Embryonic facial prominence (tissue), 1 donor: ENCODE data around the gene LLGL2.
"Not testable (repeated sequence)": the region's sequence is repeated elsewhere in the genome, so short reads cannot be mapped to it uniquely, and the experiment has no call there.

ENCODE experiments used
- DNase-seq: peaks from one replicate; pipeline ENCODE4 v3.0.0-alpha.2; 2016; ENCODE audit errors: extremely low spot score

LLGL2 gene

GRCh38 chr17:75507733-75508719, 17.5 kb upstream of the LLGL2 start:
- no peak for DNase-seq

- no peak for DNase-seq
Observed at GRCh38 chr17:75508931-75509361, 16.6 kb upstream of the LLGL2 start.

DNA sequence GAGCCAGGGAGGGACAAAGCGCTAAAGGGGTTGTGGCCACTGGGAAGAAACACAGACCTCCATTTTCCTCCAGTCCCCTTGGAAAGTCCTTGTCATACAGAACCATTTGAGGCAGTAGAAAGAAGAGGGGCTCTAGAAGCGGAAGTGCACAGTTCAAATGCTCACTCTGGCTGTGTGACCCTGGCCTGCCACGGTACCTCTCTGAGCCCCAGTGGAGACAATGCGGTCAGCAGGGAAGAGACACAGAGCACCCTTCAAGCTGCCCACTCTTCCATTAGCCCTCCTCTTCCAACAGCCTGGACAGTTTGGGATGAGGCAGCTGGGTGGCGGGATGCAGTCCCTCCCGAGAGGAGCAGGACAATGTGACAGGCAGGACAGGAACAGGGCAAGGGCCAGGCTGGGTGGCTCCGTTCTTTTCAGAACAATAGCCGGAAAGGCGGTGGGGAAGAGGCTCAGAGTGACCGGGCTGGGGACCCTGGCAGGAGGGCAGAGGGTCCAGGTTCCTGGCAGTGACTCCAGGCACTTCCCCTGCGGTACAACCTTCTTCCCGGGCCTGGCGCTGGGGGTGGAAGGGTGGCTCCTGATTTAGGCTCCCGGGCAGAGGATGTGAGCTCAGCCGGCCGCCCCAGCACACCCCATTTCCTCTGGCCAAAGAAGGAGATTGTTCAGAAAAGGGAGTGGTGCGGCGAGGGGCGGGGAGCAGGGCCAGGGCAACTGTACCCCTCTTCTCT, 15.8 kb upstream of the LLGL2 start:
- no peak for DNase-seq

DNA sequence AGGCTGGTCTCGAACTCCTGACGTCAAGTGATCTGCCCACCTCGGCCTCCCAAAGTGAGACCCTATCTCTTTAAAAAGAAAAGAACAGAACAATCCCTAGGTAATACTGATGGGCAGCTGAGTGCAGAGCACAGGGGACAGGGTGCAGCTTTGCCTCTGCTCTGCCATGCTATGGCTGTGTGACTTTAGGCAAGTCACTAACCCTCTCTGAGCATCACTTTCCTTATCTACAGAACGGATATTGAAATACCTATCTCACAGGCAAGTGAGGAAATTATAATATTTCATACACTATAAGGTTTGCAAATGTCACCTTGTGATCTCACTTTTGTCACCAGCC, 14.3 kb upstream of the LLGL2 start:
- no peak for DNase-seq

DNA sequence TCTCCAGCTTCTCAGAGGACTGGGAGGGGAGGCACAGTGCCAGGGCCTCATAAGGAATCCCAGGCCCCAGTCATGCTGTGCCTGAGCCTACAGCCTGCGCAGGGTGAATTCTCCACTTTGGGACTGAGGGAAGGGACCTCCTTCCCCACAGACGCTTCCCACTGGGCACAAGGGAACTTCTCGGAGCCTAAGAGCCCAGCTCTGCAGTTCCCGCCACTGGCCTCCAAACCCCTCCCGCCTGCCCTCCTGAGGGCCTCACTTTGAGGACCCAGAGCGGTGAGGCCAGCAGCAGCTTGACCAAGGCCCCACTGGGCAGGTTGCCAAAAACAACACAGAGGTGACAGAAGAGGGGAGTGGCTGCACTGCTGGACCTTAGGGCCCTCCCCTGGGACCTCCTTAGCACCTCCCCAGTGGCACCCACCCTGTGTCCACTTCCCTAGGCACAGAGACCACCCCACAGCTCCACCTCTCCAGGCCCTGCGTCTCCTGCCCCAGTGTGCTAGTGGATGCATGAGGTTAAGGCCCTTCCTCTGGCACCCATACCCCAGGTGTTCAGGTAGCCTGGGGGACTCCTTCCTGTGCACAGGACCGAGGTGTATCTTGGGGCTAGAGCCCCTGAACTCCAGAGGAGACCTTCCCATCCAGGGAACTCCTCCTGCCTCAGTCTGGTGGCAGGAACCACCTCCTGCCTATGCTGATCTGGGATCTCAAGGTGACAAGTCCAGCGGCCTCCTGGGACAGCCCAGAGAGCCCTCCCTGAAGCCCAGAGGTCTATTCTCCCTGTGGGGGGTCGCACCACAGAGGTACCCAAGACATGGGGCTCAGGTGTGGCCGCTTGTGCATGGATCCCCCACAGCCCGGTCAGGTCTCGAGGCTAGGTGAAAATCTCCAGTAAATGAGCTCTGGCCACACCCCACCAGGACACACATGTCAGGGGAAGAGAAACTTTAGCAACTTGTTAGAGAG, 13.6 kb upstream of the LLGL2 start:
- DNase-seq: no peak

- DNase-seq: no peak
Observed at GRCh38 chr17:75512926-75513640, 12.4 kb upstream of the LLGL2 start.

DNA sequence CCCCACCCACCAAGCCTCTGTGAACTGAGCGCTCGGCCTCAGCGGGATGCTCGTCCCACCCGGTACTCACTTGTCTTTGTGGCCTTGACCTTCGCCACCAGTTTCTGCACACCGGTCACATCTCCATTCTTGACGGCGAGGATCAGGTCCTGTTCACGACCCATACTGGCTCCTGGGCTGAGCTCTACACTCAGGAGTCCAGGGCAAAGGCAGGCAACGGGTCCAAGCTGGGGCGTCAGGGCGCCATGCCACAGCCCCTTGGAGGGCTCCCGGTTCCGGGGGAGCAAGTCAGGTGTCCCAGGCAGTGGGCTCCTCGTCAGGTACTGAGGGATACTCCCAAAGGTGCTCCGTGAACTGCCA, 11.9 kb upstream of the LLGL2 start:
- DNase-seq: no peak

DNA sequence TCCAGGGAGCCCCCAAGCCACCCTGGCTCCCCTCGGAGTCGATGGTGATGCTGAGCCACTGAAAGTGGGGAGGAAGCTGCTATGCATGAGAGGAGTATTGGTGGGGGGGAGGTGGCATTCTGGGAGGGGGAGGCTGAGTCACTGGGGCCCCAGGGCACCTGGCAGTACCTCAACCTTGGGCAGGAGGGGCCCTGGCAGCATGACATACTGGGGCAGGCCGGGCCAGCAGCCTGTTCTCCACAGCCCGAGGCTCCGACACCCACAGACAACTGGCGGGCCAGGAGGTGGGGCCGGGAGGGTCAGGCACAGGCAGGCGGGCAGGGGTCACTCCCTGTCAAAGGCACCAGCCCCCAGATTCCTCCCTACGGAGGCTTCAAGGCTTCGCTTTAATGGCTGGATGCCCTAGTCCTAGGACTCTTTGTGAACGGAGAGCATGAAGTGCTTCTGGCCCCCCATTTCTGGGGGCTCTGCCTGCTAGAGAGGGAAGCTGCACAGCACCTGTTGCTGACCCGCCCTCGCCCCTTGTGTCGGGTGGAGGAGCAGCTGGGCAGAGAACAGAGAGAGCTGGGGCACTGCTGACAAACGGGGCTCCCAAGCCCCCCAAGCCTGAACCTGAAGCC, 11.1 kb upstream of the LLGL2 start:
- no peak for DNase-seq

DNA sequence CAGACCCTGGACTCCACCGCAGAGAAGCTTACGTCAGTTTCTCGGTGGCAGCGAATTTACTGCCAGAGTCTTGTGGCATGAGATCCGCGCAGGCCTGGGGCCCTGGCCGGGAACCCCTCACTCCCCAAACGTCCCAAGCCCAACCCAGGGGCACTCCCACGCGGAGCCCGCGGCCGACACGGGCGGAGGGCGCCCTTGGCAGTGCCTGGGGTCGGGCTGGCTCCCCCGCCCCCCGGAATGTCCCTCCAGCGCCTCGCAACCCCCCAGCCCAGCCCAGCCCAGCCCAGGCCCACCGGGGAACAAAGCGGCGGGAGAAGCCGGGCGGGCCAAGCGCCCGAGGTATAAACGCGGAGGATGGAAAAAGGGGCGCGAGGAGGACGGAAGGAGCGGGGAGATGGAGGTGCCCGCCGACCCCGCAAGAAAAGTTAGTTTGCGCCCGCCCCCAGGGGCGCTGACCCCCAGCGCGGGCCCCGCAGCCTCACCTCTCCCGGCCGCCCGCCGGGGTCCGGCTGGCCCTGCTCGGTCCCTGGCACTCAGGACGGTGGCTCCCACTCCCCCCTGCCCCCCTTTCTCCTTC, 10.5 kb upstream of the LLGL2 start:
- DNase-seq: no peak

- peak; percentile 85 for DNase-seq
Observed at GRCh38 chr17:75515496-75516254, 9.8 kb upstream of the LLGL2 start, which contains the start of gene CASKIN2. Gene CASKIN2 (minus strand): TSS chr17:75515537. CDS start chr17:75513804, 1,733 bp downstream.

GRCh38 chr17:75516255-75516618, 9.3 kb upstream of the LLGL2 start, which contains the start of gene TSEN54:
Gene TSEN54 (plus strand): TSS chr17:75516528. CDS start chr17:75516561, 33 bp downstream.
- peak; percentile 82 for DNase-seq

DNA sequence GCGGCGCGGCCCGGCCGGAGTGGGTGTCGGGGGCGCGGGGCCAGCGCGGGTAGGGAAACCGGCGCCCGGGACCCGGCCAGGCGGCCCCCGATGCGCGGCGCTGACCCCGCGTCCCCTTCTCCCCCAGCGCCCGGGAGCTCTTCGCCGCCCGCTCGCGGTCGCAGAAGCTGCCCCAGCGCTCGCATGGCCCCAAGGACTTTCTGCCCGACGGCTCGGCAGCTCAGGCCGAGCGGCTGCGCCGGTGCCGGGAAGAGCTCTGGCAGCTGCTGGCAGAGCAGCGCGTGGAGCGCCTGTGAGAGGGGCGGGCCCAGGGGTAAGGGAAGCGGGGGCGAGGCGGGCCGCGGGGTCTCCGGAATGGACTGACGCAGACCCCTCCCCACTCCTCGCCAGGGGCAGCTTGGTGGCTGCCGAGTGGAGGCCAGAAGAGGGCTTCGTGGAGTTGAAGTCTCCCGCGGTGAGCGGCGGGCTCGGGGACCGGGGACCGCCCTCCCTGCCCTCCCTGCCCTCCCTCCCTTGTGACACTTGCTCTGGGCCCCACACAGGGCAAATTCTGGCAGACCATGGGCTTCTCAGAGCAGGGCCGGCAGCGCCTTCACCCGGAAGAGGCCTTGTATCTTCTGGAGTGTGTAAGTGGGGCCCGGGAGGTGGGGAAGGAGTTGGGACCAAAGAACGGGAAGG, 8.7 kb upstream of the LLGL2 start:
- DNase-seq: no peak

GRCh38 chr17:75517297-75517865, 8.1 kb upstream of the LLGL2 start:
- no peak for DNase-seq

DNA sequence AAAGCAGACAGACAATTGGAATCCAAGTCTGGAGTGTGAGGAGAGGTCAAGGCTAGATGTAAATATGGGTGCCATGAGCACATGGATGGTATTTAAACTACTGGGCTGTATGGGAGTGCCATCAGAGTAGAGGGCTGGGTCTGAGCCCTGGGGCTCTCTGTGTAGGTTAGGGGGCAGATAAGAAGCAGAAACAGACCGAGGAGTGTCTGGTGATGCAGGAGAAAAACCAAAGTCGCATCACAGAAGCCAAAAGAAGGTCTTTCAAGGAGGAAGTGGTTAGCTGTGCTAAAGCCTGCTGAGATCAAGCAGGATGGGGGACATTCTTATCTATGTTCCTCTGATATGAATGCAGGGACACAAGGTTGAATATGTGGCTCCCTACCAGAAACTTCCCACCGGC, 7.3 kb upstream of the LLGL2 start:
- no peak for DNase-seq

GRCh38 chr17:75518983-75519537, 6.4 kb upstream of the LLGL2 start:
- DNase-seq: no peak

DNA sequence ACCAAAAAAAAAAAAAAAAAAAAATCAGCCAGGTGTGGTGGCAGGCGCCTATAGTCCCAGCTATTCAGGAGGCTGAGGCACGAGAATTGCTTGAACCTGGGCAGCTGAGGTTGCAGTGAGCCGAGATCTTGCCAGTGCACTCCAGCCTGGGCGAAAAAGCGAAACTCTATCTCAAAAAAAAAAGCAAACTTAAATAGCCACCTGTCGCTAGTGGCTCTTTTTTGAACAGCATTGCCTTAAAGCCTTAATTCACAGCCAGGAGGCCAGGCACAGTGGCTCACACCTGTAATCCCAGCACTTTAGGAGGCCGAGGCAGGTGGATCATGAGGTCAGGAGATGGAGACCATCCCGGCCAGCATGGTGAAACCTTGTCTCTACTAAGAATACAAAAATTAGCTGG, 5.1 kb upstream of the LLGL2 start:
- DNase-seq: not testable (repeated sequence)

DNA sequence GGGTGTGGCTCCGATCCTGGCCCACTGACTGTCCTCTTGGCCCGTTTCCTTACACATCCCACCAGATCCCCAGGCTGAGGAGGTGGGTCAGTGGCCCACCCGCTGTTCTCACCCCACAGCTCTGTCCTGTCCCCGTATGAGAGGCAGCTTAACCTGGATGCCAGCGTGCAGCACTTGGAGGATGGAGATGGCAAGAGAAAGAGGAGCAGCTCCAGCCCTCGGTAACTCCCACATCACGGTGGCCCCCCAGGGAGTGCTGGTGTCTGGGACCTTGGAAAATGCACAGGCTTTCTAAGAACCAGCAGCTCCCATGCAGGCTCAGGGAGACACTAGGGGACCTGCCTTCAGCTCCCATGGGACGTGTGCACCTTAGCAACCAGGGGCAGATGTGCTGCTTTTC, 4.2 kb upstream of the LLGL2 start:
- DNase-seq: no peak
